ENCODE data around the gene GPR161.

Gene GPR161

GRCh38 chr1:168135116-168135920, 1.4 kb downstream of the GPR161 start:
- Mint-ChIP-seq H3K4me1 (peaks cover 39% of the 10 kb centered on the region), H3K4me3 (peak overlapping the region; percentile 86 to 97 (median 94)), H3K27me3 (ENCODE audit: low read depth) (peaks cover under 1% of the 10 kb centered on the region), H3K36me3 (ENCODE audit: low read depth) (peaks cover 23% of the 10 kb centered on the region), H3K27ac (peak overlapping the region; percentile 86 to 95 (median 91)), H3K9me3 (no peaks in the 10 kb centered on the region)
- TF ChIP-seq CTCF (IDR thresholded peaks at IDR 0.05; ENCODE audit: unreplicated experiment in 3 of 3), result no peak

- Mint-ChIP-seq H3K4me3 (peak overlapping the region; percentile 86 to 97 (median 94)), H3K27me3 (ENCODE audit: low read depth) (no peaks in the 10 kb centered on the region), H3K27ac (peak overlapping the region; percentile 6 to 91 (median 86)), H3K9me3 (no peaks in the 10 kb centered on the region), H3K36me3 (ENCODE audit: low read depth) (peaks cover 29% of the 10 kb centered on the region), H3K4me1 (peaks cover 38% of the 10 kb centered on the region)
- no peak for TF ChIP-seq CTCF (IDR thresholded peaks at IDR 0.05; ENCODE audit: unreplicated experiment in 3 of 3)
Observed at GRCh38 chr1:168134642-168135041, 2.1 kb downstream of the GPR161 start.

- Mint-ChIP-seq H3K27ac (peak overlapping the region in 2 of 3 experiments; percentile 7 to 91), H3K27me3 (ENCODE audit: low read depth) (no peaks in the 10 kb centered on the region), H3K4me1 (peaks cover 38% of the 10 kb centered on the region), H3K9me3 (no peaks in the 10 kb centered on the region), H3K36me3 (ENCODE audit: low read depth) (peaks cover 32% of the 10 kb centered on the region), H3K4me3 (peak overlapping the region; percentile 86 to 97 (median 94))
- no peak for TF ChIP-seq CTCF (IDR thresholded peaks at IDR 0.05; ENCODE audit: unreplicated experiment in 3 of 3)
Observed at GRCh38 chr1:168134132-168134531, 2.6 kb downstream of the GPR161 start.

- no peak for TF ChIP-seq CTCF (IDR thresholded peaks at IDR 0.05; ENCODE audit: unreplicated experiment in 3 of 3)
- Mint-ChIP-seq H3K4me1 (peaks cover 26% of the 10 kb centered on the region), H3K27me3 (ENCODE audit: low read depth) (no peaks in the 10 kb centered on the region), H3K36me3 (ENCODE audit: low read depth) (peaks cover 72% of the 10 kb centered on the region), H3K9me3 (peaks cover 4% of the 10 kb centered on the region), H3K27ac (no peak overlapping the region), H3K4me3 (no peak overlapping the region)
Observed at GRCh38 chr1:168129933-168130332, 6.8 kb downstream of the GPR161 start.

- H3K4me3 Mint-ChIP-seq, result no peak overlapping the region
- TF ChIP-seq CTCF (IDR thresholded peaks at IDR 0.05; ENCODE audit: unreplicated experiment in 3 of 3), result no peak
- H3K36me3 Mint-ChIP-seq (ENCODE audit: low read depth), result peaks cover 84% of the 10 kb centered on the region
- no peak overlapping the region for H3K27ac Mint-ChIP-seq
- H3K4me1 Mint-ChIP-seq, result peaks cover 19% of the 10 kb centered on the region
- peaks cover 4% of the 10 kb centered on the region for H3K9me3 Mint-ChIP-seq
- no peaks in the 10 kb centered on the region for H3K27me3 Mint-ChIP-seq (ENCODE audit: low read depth)
Observed at GRCh38 chr1:168127503-168127902, 9.2 kb downstream of the GPR161 start.

GRCh38 chr1:168125051-168125450, 11.7 kb downstream of the GPR161 start:
- Mint-ChIP-seq H3K4me3 (no peak overlapping the region), H3K27me3 (ENCODE audit: low read depth) (no peaks in the 10 kb centered on the region), H3K4me1 (peaks cover 27% of the 10 kb centered on the region), H3K27ac (peak overlapping the region in 2 of 3 experiments; percentile 1 to 2), H3K9me3 (peaks cover 7% of the 10 kb centered on the region), H3K36me3 (ENCODE audit: low read depth) (peaks cover 88% of the 10 kb centered on the region)
- TF ChIP-seq CTCF (IDR thresholded peaks at IDR 0.05; ENCODE audit: unreplicated experiment in 3 of 3), result no peak
